Glutamatergic neuron (in vitro differentiated cells): ENCODE measurements around the gene NFASC. TPM values are rescaled to one million over a fixed set of nuclear protein-coding genes. Genes with fewer than 3 reads are reported as not detected.

Source experiments
- DNase-seq: peaks from one replicate; pipeline ENCODE4 v3.0.0; 2022
- H3K27ac Mint-ChIP-seq: one replicate; pipeline ENCODE4 v1.8.0; 2020; ENCODE audit warnings: mild to moderate bottlenecking, mixed read lengths, inconsistent platforms; ENCODE audit not compliant: unreplicated experiment
- H3K27me3 Mint-ChIP-seq: one replicate; pipeline ENCODE4 v1.8.0; 2020; ENCODE audit warnings: mild to moderate bottlenecking, moderate library complexity, mixed read lengths, inconsistent platforms; ENCODE audit not compliant: unreplicated experiment
- H3K36me3 Mint-ChIP-seq: one replicate; pipeline ENCODE4 v1.8.0; 2020; ENCODE audit warnings: mild to moderate bottlenecking, mixed read lengths, inconsistent platforms; ENCODE audit not compliant: unreplicated experiment
- H3K4me1 Mint-ChIP-seq: one replicate; pipeline ENCODE4 v1.8.0; 2020; ENCODE audit warnings: mild to moderate bottlenecking, low read depth, mixed read lengths, inconsistent platforms; ENCODE audit not compliant: unreplicated experiment
- H3K4me3 Mint-ChIP-seq: one replicate; pipeline ENCODE4 v1.8.0; 2020; ENCODE audit warnings: mild to moderate bottlenecking, mixed read lengths, inconsistent platforms; ENCODE audit not compliant: unreplicated experiment
- H3K9me3 Mint-ChIP-seq: one replicate; pipeline ENCODE4 v1.8.0; 2020; ENCODE audit warnings: mild to moderate bottlenecking, moderate library complexity, mixed read lengths, inconsistent platforms; ENCODE audit not compliant: unreplicated experiment
- CTCF ChIP-seq: fragments of 200-600 bp; sonication (generic); IDR thresholded peaks from one replicate; pipeline ENCODE4 v1.5.0; 2021; ENCODE audit not compliant: partially characterized antibody, unreplicated experiment
- total RNA-seq: library from RNA; stranded (reverse); fragmentation: NEBNext Ultra II Directional; extraction: Animal tissue kit (Norgen Biotek cat#: 25700); gene quantifications from one replicate; pipeline ENCODE4 v1.2.1, GENCODE V29; 2021; ENCODE audit not compliant: unreplicated experiment

The NFASC gene
- total RNA-seq, 1 donor from 2014 or later: 301 TPM

- Mint-ChIP-seq H3K9me3 (peaks cover 8% of the 10 kb centered on the region), H3K27ac (peak overlapping the region; percentile 34), H3K36me3 (peaks cover 29% of the 10 kb centered on the region), H3K27me3 (peaks cover 4% of the 10 kb centered on the region), H3K4me3 (no peak overlapping the region), H3K4me1 (peaks cover 33% of the 10 kb centered on the region)
- DNase-seq: no peak
- TF ChIP-seq CTCF: no peak
Observed at GRCh38 chr1:204960306-204961125, 89.9 kb downstream of the NFASC start.

GRCh38 chr1:204961765-204962419 is 91.2 kb downstream of the NFASC start:
- DNase-seq: no peak
- Mint-ChIP-seq H3K4me3 (peak overlapping the region; percentile 34), H3K27me3 (peaks cover 6% of the 10 kb centered on the region), H3K9me3 (peaks cover 6% of the 10 kb centered on the region), H3K36me3 (peaks cover 29% of the 10 kb centered on the region), H3K27ac (peak overlapping the region; percentile 44), H3K4me1 (peaks cover 36% of the 10 kb centered on the region)
- no peak for TF ChIP-seq CTCF

- H3K27me3 Mint-ChIP-seq: peaks cover 6% of the 10 kb centered on the region
- no peak for TF ChIP-seq CTCF
- H3K4me3 Mint-ChIP-seq: peak overlapping the region; percentile 7
- H3K9me3 Mint-ChIP-seq: peaks cover 5% of the 10 kb centered on the region
- peaks cover 18% of the 10 kb centered on the region for H3K36me3 Mint-ChIP-seq
- H3K27ac Mint-ChIP-seq: peak overlapping the region; percentile 44
- peak; percentile 58 for DNase-seq
- H3K4me1 Mint-ChIP-seq: peaks cover 47% of the 10 kb centered on the region
Observed at GRCh38 chr1:204962742-204963632, 92.3 kb downstream of the NFASC start.

GRCh38 chr1:204967451-204967850 is 96.8 kb downstream of the NFASC start:
- peak overlapping the region; percentile 2 for H3K4me3 Mint-ChIP-seq
- peaks cover 56% of the 10 kb centered on the region for H3K4me1 Mint-ChIP-seq
- H3K36me3 Mint-ChIP-seq: peaks cover 11% of the 10 kb centered on the region
- peaks cover 11% of the 10 kb centered on the region for H3K9me3 Mint-ChIP-seq
- H3K27ac Mint-ChIP-seq: peak overlapping the region; percentile 80
- no peak for DNase-seq
- H3K27me3 Mint-ChIP-seq: peaks cover 7% of the 10 kb centered on the region
- no peak for TF ChIP-seq CTCF
